ENCODE data around the gene ANKRD29. TPM values are rescaled to one million over a fixed set of nuclear protein-coding genes. Genes with fewer than 3 reads are reported as not detected.

ANKRD29 gene
- total RNA-seq, 2 donors from 2014 or later = 5.6 to 8.5 TPM

DNA sequence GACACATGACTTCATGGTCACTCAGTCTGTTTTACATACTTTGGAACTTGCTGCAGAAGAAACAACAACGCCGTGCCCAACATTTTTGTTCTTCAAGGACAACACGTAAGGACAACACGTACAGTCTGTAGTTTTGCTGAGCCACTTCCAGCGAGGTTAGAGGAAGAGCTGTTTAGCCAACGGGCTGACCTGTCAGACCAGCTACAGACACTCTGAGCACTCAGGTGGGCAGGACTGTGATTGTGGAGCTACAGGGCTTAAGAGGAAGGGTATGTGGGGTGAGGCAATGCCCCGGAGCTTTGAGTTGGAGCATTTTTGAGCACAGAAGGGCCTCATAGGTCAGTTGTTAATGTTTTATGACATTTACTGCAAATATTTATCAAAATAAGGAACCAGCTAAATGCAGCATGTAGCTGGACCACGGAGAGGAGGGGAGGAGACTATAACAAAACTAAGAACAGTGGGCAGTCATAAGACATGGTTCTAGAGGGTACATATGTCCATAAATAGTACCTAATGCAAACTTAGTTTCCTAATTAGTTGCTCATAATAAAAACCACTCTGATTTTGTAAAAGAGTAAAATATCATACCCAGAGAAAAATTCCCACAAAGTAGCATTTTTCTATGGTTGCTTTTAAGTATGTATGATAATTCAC lies 50.1 kb downstream of the ANKRD29 start:
- DNase-seq (ENCODE audit: low spot score) = peak; percentile 41
- Histone ChIP-seq H3K9me3 (no peaks in the 10 kb centered on the region), H3K27me3 (replicated peaks; ENCODE audit: insufficient read depth) (no peaks in the 10 kb centered on the region), H3K4me1 (replicated peaks) (peaks cover 2% of the 10 kb centered on the region), H3K4me3 (no peak overlapping the region), H3K27ac (peak overlapping the region in 1 of 2 donors; percentile 53), H3K36me3 (no peaks in the 10 kb centered on the region)
- 41% methylated on average over 8 of the region's 8 CpGs for WGBS
- TF ChIP-seq, protein P1, sequence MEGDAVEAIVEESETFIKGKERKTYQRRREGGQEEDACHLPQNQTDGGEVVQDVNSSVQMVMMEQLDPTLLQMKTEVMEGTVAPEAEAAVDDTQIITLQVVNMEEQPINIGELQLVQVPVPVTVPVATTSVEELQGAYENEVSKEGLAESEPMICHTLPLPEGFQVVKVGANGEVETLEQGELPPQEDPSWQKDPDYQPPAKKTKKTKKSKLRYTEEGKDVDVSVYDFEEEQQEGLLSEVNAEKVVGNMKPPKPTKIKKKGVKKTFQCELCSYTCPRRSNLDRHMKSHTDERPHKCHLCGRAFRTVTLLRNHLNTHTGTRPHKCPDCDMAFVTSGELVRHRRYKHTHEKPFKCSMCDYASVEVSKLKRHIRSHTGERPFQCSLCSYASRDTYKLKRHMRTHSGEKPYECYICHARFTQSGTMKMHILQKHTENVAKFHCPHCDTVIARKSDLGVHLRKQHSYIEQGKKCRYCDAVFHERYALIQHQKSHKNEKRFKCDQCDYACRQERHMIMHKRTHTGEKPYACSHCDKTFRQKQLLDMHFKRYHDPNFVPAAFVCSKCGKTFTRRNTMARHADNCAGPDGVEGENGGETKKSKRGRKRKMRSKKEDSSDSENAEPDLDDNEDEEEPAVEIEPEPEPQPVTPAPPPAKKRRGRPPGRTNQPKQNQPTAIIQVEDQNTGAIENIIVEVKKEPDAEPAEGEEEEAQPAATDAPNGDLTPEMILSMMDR (IDR thresholded peaks at IDR 0.05) = no peak
- TF ChIP-seq POLR2AphosphoS5 (IDR thresholded peaks at IDR 0.05) (peak; percentile 48), POLR2A (IDR thresholded peaks at IDR 0.05) (no peak)
- intact Hi-C loops (cut with DNase I) = no loop called here

DNA sequence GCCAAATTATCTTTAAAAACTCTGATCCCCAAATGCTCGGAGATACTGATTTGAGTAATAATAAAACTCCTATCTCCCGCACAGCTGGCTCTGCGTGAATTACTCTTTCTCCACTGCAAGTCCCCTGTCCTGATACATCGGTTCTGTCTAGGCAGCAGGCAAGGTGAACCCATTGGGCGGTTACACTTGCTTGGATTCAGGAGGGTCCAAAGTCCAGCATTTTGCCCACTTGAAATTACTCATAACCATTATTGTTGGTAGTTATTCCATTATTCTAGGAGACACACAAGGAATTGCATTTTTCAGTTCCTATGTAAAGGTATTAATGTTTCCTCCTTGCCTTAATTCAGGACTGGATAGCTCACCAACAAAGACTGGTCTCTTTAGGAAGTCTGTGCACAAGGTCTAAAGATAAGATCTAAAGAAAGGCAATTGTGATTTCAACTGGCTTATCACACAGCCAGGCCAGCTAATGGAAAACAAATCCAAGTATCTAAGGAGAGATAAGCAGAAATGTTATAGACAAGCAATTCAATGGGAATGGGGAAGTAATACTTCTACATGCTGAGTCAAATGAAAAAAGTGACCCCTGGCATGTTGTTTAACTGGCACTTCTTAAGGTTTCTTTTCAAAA lies 53.2 kb downstream of the ANKRD29 start:
- Histone ChIP-seq H3K4me3 (no peak overlapping the region), H3K9me3 (no peaks in the 10 kb centered on the region), H3K36me3 (no peaks in the 10 kb centered on the region), H3K27ac (no peak overlapping the region), H3K4me1 (replicated peaks) (peaks cover 2% of the 10 kb centered on the region), H3K27me3 (replicated peaks; ENCODE audit: insufficient read depth) (no peaks in the 10 kb centered on the region)
- DNase-seq (ENCODE audit: low spot score) = no peak
- WGBS = 96% methylated on average over 5 of the region's 5 CpGs
- intact Hi-C loops (cut with DNase I) = no loop called here
- TF ChIP-seq, protein P1 (IDR thresholded peaks at IDR 0.05) = no peak
- TF ChIP-seq POLR2A (IDR thresholded peaks at IDR 0.05) = no peak
- TF ChIP-seq POLR2AphosphoS5 (IDR thresholded peaks at IDR 0.05) = no peak

DNA sequence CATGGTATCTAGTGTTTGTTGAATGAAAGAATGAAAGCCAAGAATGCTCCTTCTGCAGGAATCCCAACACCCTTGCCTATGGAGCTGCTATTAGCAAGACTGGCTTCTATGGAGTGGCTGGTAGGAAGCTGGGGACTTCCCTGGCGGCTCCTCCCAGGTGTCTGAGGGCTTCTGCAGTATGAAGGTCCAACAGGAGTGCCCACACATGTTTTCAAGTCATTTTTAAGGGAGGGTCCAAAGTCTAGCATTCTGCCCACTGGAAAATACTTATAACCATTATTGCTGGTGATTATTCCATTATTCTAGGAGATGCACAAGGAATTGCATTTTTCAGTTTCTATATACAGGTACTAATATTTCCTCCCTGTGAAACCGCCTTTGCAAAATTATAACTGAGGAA lies 54.5 kb downstream of the ANKRD29 start:
- H3K36me3 ChIP-seq = no peaks in the 10 kb centered on the region
- no peaks in the 10 kb centered on the region for H3K27me3 ChIP-seq (replicated peaks; ENCODE audit: insufficient read depth)
- TF ChIP-seq POLR2AphosphoS5 (IDR thresholded peaks at IDR 0.05) = no peak
- no peak for TF ChIP-seq POLR2A (IDR thresholded peaks at IDR 0.05)
- TF ChIP-seq, protein P1 (IDR thresholded peaks at IDR 0.05) = no peak
- H3K9me3 ChIP-seq = no peaks in the 10 kb centered on the region
- DNase-seq (ENCODE audit: low spot score) = no peak
- WGBS = 86% methylated on average over 2 of the region's 2 CpGs
- H3K27ac ChIP-seq = no peak overlapping the region
- intact Hi-C loops (cut with DNase I) = no loop called here
- peaks cover 2% of the 10 kb centered on the region for H3K4me1 ChIP-seq (replicated peaks)
- H3K4me3 ChIP-seq = no peak overlapping the region

DNA sequence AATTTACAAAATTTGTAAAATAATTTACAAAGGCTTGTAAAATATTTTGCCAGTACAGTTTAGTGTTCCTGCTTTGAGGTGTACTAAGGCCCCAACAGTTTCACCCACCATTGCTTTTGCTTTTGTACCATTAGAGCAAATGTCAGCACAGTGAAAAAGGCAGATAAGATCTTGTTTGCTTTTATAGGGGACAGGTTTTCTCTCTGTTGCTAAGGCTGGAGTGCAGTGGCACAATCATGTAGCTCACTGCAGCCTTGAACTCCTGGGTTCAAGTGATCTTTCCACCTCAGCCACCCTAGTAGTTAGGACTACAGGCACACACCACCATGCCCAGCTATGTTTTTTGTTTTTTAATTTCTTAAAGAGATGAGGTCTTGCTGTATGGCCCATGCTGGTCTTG lies 56.8 kb downstream of the ANKRD29 start:
- TF ChIP-seq POLR2A (IDR thresholded peaks at IDR 0.05) = no peak
- TF ChIP-seq, protein P1 (IDR thresholded peaks at IDR 0.05) = no peak
- no peak for TF ChIP-seq POLR2AphosphoS5 (IDR thresholded peaks at IDR 0.05)
- DNase-seq (ENCODE audit: low spot score) = no peak
- Histone ChIP-seq H3K36me3 (no peaks in the 10 kb centered on the region), H3K4me3 (no peak overlapping the region), H3K9me3 (no peaks in the 10 kb centered on the region), H3K27ac (no peak overlapping the region), H3K4me1 (replicated peaks) (no peaks in the 10 kb centered on the region), H3K27me3 (replicated peaks; ENCODE audit: insufficient read depth) (no peaks in the 10 kb centered on the region)
- intact Hi-C loops (cut with DNase I) = no loop called here

DNA sequence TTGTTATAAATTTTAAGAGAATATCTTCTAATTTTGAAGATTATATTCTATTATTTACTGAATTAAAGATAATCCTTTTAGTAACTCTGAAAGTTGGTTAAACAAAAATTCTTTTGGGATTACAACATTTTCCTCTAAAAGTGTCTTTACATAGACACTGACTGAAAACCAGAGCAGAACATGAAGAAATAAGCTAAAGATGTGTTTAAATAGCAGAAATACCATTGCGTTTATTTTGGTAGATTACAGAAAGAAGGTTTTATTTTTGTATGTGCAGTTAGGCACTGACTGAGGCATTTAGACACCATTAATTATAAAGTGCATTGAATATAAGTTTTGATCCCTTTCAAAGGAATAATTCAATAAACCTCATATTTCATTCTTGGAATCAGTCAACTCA lies 62.9 kb downstream of the ANKRD29 start:
- Histone ChIP-seq H3K36me3 (no peaks in the 10 kb centered on the region), H3K27ac (no peak overlapping the region), H3K4me1 (replicated peaks) (no peaks in the 10 kb centered on the region), H3K9me3 (no peaks in the 10 kb centered on the region), H3K27me3 (replicated peaks; ENCODE audit: insufficient read depth) (no peaks in the 10 kb centered on the region), H3K4me3 (no peak overlapping the region)
- no peak for TF ChIP-seq POLR2AphosphoS5 (IDR thresholded peaks at IDR 0.05)
- TF ChIP-seq, protein P1 (IDR thresholded peaks at IDR 0.05) = no peak
- no peak for TF ChIP-seq POLR2A (IDR thresholded peaks at IDR 0.05)
- 65% methylated on average over 1 of the region's 1 CpG for WGBS
- DNase-seq (ENCODE audit: low spot score) = no peak
- intact Hi-C loops (cut with DNase I) = no loop called here

Data from prostate gland (tissue), 2 donors.